Stimulated activated CD8-positive, alpha-beta memory T cell treated with anti-CD3 and anti-CD28 coated beads, Interleukin-15, amount 100 ng/mL, for 24 hours (primary cell): Measurements from ENCODE around the gene SAP30L.

Source experiments
- DNase-seq: peaks from one replicate; pipeline ENCODE4 v3.0.0-alpha.2; 2020; ENCODE audit warnings: low read depth

Gene SAP30L

DNA sequence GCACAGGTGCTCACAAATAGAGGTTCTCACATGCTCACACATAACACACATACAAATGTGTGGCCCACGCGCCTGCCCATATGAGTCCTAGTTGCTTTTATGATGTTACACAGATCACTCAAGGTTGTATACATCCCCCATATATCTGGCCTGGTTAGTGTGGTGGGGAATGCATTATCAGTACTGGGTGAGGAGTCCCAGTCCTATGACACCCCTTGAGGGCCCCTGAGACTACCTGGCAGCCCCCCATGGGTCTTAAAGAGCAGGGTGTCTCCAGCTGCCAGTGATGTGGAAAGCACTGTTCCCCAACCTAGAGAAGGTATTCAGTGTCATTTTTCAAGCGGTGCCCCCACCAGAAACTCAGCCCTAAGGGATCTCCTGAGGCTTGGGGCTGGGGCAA, 35.0 kb downstream of the SAP30L start:
- DNase-seq, result no peak

DNA sequence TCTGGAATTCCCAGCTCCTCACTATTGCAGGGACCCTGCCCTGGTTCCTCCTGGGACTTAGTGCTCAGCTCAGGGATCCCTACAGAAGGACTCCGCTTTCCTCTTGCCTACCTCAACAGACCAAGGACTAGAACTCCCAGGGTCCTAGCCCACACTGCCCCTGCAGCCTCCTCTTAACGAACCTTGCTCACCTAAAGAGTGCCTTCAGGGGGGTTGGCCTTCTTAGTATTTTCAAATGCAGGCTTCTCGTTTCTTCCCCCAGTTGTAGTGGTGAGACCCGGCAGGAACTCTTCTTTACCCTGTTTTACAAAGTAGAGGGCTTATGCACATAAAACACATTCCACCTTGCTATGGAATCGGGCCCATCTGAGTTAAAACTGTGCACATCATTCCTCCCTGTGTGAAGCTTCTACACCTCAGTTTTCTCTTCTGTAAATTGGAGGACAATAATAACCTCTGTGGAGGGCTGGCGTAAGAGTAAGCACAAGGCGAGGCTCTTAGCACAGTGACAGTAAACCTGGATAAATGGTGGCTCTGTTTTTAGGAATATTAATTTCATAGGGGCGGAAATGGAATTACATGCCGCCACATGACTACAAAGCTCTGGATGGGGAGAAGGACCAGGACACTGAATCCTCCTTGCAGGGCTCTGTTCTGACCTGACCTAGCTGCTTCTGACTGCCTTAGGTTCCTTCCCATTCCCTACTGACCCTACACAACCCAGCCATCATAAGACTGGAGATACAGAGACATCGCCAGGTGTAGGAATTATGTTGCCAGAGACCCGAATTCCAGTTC, 36.0 kb downstream of the SAP30L start:
- DNase-seq, result no peak

DNA sequence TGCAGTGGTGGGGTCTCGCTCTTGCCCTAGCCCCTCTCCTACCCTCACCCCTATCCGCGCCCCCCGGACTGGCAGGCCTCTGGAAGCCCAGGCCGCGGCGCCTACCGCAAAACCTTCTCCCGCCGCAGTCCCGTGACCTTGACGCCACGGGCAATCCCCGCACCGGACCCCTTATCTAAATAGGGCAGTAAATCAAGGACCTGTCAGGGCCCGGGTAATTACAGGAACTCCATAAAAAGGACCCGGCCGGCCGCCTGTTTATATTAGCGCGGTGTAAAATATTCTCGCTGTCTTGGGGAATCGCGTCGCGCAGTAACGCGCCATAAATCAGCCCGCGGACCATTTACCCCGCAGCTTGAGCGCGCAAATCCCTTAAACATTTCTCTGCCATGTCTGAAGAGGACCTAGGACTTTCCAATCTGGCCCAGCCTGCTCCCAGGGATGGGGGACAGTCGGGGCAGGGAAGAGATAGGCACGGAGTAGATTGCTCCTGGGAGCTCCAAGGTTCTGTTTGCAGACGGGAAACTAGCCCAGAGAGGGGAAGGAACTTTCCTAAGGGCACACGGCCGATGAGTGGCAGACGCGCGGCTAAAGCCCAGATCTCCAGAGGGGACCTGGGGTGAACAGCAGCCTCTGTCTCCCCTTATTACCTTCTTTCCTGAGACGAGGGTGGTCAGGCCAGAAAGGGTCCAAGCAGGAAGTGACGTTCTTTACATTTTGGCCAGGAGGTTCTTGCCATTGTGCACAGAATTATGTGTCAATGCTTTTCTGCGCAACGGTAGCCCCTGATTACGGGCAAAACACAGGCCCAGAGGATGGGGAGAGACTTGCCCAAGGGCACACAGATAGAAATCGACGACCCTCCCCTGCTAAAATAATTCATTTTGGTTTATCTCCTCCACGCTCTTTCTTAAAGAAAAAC, 37.0 kb downstream of the SAP30L start:
- no peak for DNase-seq

DNA sequence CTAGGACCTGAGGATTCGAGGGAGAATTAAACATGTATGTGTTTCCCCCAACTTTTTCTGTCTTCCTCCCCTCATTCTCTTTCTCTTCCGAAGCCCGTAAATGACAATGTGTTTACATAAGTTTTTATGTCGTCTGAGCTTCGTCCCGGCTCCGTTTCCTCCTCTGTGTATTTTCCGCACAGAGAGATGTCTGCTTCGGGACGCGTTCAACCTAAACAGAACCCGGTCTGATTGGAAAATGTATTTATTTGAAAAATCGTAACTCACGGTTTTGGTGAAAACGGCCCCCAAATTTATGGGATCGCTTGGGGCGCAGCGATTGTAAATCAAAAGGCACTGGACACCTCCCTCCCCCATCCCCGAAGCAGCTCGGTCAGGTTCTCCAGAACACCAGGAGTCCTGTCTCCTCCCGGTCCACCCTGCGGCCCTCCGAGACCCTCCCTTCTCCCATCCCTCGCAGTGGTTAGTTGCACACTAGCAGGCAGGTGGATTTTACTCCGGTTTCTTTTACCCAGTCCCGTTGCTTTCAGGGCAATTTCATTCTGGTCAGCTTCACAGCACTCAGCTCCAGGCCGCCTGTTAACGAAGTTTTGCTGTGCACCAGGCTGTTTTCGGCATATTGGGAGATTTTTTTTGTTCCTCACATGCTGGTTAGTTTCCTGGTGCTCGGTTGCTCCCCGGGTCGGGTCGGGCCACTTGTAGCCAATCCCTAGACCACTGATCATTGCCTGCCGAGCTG, 38.0 kb downstream of the SAP30L start:
- DNase-seq, result no peak

DNA sequence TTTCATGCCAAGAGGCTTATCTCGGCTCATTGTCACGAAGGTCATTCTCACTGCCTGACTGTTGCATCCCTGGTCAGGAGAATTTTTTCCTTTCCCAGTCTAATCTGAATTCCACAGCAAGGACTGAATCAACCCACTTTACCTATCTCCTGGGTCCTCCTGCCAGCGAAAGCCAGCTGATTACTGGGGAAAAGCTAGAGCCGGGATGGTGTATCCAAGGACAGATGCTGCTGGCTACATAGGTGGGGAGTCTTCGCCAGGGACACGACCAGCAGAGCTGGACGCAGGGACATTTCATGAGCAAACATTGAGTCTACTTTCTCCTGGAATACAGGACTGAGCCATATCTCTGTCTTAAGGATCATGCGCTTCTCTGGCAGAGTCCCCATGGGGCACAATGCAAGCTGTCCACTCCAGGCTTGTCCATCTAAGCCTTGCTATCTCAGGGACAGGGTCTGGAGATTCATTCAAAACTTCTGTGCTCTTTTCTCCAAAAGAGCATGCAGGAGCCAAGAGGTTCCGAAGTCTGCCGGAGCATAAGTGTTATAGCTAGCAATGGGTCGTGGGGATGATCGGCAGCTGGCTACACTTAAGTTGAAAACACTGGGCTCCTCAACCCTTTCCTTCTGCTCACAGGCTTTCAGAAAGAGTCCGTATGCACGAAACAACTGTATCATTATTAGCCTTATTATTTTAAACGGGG, 38.7 kb downstream of the SAP30L start:
- no peak for DNase-seq

DNA sequence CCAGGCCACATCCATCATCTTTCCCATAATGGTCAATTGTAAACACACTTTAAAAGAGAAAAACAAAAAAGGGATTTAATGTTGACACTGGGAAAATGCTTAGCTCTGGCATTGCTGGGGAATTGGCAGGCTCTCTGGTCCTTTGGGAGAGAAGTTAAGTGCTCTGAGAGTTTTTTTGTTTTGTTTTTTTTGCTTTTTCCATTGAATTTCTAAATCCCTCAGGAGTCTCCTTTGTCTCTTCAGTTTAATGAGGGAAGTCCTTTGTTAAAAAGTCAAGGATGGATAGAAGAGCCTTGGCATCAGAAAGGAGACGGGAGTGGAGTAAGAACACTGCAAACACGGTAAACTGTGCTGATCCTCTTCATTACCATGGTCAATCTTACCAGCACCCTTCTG, 39.3 kb downstream of the SAP30L start:
- DNase-seq, result no peak

DNA sequence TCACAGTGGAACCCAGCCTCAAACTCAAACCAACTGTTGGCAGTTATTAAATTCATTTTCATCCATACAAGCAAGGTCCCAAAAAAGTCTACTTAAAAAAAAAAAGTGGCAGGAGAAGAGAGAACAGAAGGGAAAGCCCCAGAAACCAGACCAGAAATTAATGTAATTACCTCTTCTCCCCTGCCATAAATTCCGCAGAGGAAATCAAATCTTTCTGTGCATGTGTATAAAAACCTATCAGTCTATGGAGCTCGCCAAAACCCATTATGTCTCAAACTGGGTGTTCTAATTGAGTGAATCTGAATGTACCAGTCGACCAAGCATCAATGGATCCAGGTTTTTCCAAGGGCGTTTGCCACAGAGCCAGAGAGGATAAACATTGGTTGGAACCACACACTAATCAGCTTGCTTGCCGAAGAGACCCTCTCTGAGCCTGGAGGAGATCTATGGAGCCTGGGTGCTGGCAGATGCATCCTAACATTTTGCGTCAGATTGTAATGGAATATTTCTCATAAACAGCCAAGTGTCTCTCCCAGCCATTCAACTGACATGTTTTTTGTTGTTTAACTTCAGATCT, 40.1 kb downstream of the SAP30L start:
- no peak for DNase-seq

DNA sequence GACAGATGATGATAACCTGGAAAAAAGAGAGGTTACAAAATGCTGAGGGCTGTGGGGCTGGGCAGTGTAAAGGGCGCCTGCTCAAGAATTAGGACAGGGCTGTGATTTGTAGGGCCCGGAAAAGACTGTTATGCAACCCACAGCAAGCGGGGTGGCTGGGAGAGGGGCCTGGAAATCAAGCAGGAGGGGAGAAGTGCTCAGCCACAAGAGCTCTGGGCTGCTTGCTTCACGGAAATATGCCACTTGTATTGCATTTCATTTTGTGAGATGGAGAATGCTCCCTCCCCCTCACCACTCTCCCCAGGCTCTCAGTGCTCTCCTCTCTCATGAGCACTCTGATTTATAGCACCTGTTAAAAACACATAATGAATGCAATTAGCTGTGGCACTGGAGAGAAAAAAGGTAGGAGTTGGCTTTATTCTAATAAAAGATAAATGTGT, 40.6 kb downstream of the SAP30L start:
- no peak for DNase-seq

DNA sequence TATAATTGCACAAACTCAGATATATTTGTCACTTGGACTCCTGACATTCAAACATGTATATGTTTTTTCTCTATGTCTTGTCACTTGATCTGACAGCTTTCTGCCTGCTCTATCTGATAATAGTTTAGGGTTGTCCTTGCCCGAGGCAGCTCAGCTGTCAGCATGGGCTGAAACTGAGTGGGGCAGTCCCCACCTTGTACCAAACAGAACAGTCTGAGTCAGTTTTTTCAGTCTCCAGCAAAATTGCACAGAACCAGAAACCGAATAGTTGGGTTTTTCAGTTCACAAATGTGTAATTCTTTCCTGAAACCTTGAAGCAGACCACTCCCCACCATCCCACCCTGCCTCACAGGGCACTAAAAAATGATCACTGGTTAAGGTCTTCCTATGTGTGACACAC, 41.7 kb downstream of the SAP30L start:
- no peak for DNase-seq

DNA sequence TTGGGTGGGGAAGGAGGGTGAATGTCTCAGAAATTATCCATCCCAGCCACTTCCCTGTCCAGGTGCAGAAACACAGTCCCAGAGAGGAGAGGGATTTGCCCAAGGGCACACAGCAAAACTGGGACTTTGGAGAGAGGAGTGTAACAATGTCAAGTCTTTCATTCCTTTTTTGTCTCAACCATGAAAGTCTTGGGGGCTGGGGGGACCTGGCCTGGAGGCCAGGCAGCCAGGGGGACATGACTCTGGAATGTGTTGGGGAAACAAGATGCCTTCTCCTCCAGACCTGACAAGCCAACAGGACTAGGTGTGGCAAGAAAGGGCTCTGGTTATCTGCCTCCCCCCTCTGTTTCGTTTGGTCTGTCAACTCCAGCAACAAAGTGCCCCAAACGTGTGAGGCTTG, 46.1 kb downstream of the SAP30L start:
- no peak for DNase-seq

DNA sequence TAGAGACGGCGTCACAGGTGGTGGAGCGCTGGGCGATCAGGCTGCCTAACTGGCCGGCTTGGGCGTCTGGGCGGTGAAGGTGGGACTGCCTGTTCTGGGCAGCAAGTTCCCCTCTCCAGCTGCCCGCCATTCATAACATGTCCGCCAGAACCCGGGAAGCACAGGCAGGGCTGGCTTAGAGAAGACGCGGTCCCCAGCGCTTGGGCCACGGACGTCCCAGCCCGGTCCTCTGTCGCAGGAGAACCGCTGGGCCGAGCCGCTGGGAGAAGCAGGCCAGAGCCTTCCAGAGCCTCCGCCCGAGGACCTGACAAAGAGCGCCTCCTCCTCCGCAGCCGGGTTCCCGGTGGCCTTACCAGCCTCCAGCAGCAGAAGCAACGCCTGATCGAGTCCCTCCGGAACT, 47.5 kb downstream of the SAP30L start:
- no peak for DNase-seq

DNA sequence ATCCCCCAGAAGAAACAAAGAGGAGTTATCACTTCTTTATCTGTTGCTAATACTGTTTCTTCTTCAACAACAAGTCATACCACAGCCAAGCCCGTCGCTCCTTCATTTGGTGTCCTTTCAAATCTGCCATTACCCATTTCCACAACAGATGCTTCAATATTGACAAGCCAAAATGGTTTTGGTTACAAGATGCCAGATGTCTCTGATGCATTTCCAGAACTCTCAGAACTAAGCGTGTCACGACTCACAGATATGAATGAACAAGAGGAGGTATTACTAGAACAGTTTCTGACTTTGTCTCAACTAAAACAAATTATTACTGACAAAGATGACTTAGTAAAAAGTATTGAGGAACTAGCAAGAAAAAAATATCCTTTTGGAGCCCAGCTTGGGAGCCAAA, 48.2 kb downstream of the SAP30L start:
- no peak for DNase-seq

DNA sequence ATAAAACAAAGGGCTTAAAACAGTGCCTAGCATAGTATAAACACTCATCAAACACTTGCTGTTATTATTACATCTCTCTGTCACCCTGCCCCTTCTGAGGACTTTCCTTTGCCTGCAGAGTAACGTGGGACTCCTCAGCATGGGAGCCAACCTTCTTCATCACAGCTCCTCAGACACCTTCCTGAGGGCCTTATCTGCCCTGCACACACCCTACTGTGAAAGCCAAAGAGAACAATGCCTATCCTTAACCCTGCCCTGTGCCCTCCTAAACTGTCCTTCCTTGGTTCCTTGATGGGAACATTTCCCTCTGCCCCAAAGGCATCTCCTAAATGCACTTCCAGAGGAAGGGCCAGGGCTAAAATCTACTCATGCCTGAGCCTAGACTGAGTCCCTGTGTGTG, 52.8 kb downstream of the SAP30L start:
- no peak for DNase-seq

DNA sequence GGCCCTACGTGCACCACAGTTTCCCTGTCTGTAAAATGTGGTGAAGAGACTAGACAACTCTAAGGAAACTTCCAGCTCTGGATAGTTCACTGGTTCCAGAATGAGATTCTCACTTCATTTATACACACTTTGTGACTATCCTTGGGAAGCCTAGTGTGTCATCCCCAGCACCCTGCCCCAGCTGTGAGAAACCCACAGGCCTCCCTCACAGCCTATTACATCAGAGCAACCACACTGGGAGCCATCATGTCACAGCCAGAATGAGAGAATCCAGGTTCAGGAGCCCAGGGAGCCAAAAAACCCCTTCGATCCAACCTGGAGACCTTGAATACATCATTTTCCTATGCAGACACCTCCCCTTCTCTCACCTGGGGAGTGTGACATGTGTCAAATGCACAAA, 53.2 kb downstream of the SAP30L start:
- no peak for DNase-seq

DNA sequence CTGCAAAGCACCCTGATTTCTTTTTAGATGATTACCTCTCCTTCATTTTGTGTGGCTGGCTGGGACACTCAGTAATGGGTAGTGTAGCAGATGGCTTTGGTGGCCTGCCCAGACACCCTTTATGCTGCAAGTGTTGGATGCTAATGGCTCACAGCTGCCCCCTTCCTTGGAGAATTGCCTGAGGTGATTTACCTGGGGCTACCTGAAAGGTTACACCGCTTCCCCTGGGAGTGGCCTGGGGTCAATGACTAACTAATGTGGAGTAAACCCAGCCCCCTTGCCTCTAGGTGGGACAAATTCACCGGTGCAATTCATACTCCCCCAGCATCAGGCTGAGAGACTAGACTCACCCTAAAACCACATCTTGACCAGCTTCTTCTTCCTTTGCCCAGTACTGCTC, 55.8 kb downstream of the SAP30L start:
- no peak for DNase-seq

DNA sequence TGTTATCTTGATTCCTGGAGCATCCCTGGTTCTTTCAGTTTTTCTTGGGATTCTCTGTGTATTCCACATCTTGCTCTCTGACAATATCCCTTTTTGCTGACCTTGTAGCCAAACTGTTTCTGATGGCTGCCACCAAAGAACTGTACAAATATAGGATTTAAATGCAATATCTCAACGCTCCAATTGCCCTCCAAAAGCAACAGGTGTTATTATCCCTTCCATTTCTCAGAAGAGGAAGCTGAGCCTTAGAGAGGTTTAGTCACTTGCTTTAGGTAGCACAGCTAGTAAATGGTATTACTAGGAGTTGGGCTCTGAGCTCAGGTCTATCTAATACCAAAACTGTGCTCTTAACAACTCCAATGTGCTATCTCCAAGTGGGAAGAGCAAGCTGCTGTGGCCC, 56.4 kb downstream of the SAP30L start:
- DNase-seq, result no peak

DNA sequence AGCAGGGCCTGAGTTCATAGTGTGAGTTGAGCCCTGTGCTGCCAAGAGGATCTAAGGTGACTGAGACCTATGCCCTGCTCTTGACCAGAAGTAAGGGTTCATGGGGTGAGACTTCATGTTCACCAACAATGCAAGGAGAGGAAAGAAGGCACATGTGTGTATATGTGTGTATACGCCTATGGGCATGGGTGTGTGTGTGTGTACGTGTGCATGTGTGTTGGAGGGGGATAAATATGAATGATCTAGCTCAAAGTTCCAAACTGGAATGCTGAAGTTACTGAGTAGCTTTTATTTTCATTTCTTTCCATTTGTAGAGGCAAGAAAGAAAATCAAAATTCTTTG, 57.9 kb downstream of the SAP30L start:
- DNase-seq, result no peak

DNA sequence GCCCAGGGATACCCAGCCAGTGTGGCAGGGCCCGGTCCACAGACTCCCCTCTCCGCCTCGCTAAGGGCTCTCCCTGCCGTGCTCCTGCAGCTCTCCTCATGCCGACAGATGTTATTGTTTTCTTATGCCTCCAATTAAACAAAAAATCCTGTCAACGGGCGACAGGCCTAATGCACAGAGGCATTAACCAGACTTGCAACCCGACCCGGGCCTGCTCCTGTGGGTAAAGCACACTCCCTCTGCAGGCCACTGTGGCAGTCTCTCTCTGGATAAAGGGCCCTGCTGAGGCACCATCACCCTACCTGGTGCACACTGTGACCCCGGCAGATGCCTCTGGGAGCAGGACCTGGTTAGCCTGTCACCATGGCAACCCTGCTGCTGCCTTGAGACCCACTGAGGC, 59.8 kb downstream of the SAP30L start:
- DNase-seq, result no peak

DNA sequence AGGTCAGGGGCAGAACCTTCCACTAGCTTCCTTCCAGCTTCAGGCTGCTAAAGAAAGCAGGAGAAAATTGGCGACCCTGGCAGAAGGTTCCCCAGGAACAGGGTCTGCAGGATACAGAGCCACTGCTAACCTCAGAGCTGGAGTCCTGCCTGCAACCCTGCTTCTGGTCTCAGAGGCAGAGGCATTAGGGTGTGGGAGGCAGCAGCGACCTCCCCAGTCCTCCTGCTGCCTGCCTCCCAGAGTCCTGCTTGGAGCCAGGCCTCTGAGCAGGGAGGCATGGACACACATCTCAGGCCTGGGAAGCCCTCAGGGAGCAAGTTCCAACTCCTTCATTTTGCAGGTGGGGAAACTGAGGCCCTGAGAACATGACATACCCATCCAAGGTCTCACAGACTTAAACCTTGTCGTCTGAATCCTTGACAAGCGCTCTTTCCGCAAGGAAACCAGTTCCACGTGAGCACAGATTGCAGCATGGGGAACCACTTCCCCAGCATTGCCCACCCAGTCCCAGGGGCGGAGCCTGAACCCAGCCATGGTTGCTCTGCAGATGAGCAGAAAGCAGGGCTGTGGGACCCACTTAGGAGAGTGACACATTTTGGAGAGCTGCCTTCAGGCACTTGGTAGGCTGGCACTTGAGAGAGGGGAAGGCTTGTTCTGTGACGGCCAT, 60.4 kb downstream of the SAP30L start:
- no peak for DNase-seq

DNA sequence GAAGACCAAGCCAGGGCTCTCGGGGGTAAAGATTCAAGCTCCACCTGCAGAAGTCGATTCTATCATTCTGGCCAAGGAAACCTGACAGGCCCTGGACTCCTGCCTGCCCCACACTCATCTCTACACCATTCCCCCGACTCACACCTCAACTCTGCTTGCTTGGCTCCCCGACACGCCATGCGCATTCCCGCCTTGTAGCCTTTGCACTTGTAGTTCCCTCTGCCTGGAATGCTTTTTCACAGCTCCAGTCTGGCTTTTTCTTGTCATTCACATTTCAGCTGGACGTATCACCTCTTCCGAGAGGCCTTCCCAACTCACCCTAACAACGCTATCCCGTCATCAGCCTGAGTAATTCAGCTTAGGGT, 60.9 kb downstream of the SAP30L start:
- no peak for DNase-seq

DNA sequence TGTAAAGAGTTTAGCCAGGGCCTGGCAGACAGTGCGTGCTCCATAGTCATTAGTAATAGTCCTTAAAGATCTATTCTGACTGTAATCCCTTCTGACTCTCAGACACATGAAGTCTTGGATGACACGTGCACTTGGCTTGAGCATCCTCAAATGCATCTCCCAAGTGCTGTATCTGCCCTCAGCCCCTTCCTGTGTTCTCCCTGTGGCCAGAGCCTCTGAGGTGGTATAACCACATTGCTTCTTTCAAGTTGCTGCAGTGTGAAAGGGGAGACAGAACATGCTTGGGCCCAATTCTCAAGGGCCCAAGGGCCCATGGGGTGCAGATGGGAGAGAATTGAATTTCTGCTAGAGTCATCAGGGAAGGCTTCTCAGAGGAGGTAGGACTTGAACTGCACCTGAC, 62.3 kb downstream of the SAP30L start:
- DNase-seq, result no peak
